Measurements from ENCODE around the gene ANO9.

ANO9 gene

DNA sequence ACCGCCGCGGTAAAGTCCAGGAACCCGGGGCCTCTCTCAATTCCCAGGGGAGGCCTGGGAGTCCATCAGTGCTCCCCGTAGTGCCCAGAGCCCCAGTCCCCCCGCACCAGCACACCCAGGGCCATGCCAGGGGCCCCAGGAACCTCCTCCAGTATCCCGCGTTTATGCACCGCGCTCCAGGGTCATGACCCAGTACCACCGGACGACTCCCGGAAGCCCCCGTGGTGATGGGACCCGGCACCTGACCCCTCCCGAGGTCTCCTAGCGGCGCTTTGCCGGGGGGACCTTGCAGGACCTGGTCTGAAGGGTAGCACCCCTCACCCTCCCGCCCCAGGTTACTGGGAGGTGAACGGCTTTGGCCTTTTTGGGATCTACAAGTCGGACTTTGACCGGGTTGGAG lies 61.3 kb downstream of the ANO9 start:
- DNase-seq, result no peak

- DNase-seq, result no peak
Observed at GRCh38 chr11:380095-380480, 61.7 kb downstream of the ANO9 start.

DNA sequence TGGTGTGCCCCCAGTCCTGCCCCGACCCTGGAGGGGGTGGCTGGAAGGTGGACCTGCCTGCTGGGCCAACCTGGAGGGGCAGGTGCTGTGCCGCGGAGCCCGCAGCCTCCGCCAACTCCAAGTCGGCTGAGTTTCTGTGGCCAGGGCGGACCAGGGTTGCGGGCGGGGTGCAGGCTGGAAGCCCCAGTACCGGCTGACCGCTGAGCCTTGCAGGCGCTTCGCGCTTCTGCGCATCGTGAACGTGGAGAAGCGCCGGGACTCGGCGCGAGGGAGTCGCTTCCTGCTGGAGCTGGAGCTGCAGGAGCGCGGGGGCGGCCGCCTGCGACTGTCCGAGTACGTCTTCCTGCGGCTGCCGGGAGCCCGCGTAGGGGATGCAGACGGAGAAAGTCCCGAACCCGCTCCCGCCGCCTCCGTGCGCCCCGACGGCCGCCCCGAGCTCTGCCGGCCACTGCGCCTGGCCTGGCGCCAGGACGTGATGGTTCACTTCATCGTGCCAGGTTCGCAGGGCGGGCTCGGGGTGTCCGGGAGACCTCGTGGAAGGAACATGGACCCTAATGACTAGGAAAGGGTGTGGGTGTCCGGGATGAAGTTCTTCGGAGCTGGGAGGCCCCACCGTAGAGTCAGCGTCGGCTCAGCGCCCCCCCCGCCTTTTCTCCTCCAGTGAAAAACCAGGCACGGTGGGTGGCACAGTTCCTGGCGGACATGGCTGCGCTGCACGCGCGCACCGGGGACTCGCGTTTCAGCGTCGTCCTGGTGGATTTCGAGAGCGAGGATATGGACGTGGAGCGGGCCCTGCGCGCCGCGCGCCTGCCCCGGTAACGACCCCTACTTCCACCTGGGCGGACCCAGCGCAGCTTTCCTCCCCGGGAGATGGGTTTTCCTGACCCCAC lies 62.4 kb downstream of the ANO9 start:
- DNase-seq, result no peak

GRCh38 chr11:377883-378500 lies 63.8 kb downstream of the ANO9 start:
- no peak for DNase-seq

DNA sequence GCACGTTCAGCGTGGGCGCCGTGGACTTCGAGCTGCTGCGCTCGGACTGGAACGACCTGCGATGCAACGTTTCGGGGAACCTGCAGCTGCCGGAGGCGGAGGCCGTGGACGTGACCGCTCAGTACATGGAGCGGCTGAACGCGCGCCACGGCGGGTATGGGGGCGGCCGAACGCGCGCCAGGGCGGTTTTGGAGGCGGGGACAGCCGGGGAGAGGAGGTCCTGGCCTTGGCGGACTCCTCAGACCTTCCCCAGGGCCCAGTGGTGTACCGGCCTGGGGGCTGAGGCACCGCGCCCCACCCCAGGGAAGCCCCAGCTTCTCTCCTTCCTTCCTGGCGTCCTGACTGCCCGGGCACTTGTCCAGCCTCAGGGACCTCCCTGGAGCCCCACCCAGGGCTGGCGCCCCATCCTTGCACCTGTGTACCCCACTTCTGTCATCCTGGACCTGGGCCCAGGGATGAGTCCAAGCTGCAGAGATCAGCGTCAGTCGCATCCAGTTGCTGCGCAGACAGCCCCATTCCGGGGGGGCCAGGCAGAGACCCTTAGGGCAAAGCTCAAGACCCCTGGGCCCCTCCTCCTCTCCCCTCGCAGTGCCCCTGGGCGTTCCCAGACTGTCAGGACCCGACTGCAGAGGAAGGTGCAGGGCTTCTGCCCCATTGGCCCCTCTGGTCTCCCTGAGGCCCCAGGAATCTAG lies 64.5 kb downstream of the ANO9 start:
- no peak for DNase-seq

GRCh38 chr11:376531-377173 lies 65.2 kb downstream of the ANO9 start:
- no peak for DNase-seq

- DNase-seq, result no peak
Observed at GRCh38 chr11:375065-376025, 66.5 kb downstream of the ANO9 start.

GRCh38 chr11:373716-374551 lies 67.9 kb downstream of the ANO9 start:
- DNase-seq, result no peak

DNA sequence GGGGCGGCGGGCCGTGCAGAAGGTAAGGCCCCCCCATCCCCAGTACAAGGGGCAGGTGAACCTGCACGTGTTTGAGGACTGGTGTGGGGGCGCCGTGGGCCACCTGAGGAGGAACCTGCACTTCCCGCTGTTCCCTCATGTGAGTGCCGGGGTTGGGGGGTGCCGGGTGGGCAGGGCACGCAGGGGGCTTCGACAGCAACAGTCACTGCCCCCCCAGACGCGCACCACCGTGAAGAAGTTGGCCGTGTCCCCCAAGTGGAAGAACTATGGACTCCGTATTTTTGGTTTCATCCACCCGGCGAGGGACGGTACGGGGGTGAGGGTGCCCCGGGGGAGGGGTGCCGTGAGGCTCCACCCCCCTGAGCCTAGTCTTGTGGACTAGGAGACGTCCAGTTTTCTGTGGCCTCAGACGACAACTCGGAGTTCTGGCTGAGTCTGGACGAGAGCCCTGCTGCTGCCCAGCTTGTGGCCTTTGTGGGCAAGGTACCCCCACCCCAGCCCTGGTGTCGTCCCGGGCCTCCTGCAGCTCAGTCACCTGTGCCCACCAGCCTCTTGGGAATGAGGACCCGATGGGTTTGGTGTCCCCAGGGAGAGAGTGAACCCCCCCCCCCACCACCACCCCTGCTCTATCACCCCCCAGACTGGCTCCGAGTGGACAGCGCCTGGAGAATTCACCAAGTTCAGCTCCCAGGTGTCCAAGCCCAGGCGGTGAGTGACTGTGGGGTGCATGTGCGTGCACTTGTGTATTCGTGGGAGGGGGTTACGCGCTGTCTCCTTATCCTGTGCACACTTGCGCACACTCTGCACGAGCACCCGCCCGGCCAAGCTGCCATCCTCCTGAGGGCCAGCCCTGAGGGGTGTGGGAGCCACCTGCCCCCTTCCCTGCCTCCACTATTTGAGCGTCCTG lies 68.7 kb downstream of the ANO9 start:
- no peak for DNase-seq

- no peak for DNase-seq
Observed at GRCh38 chr11:371716-372590, 69.9 kb downstream of the ANO9 start.

DNA sequence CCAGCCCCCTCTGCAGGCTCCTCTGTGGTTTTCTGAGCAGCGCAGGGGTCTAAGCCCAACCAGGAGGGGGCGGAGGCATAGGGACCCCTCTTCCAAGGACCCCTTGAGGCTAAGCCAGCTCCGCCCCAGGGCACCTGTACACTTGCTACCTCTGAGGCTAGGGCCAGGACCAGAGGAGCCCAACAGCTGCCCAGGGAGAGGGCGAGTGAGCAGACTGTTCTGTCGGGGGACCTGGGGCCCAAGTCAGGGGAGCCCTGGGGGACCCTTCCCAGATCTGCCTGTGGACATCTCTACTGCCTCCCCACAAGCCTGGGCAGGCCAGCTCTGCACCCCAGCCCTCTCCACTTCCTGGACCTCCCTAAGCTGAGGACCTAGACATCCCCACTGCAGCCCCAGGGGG lies 70.8 kb downstream of the ANO9 start:
- DNase-seq, result no peak

DNA sequence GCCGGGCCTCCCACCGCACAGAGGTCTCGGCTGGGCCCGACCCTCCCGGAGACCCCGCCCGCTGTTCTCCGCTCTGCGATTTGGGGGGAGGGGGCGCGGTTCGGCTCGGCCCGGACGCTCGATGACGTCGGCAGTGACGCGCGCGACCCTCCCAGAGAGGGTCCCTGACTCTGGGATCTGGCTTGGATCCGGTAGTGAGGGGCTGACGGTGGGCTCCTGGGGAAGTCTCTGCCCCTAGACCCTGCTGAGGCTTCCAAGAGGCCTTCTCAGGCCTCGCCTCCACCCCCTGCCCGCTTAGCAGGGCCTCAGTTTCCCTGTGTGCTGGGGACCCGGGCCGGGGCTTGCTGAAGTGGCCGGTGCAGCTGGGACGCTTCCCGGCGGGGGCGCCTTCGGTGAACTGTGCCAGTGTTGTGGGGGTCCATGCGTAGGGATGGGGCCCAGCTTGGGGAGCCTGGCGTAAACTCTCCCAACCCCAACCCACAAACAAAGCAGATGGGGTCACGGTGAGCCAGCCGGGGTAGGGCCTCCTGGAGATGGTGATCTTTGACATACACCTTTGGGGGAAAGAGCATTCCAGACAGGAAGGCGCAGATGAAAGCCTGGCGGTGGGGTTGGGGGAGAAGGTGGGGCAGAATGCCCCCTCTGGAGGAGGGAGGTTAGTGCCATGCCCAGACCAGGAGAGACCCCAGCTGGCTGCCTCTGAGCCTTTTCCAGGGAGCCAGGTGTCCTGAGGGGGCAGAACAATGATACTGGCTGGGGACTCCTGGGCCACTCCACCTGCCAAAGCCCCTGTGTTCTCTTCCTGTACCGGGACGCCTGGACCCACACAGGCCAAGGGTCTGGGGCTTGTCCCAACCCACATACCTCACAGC lies 71.5 kb downstream of the ANO9 start:
- no peak for DNase-seq

- no peak for DNase-seq
Observed at GRCh38 chr11:369336-370018, 72.3 kb downstream of the ANO9 start, which contains the start of gene B4GALNT4. Gene B4GALNT4 (plus strand): TSS chr11:369499. CDS start chr11:369804, 305 bp downstream.

GRCh38 chr11:368414-369335 lies 73.1 kb downstream of the ANO9 start:
- DNase-seq, result no peak

DNA sequence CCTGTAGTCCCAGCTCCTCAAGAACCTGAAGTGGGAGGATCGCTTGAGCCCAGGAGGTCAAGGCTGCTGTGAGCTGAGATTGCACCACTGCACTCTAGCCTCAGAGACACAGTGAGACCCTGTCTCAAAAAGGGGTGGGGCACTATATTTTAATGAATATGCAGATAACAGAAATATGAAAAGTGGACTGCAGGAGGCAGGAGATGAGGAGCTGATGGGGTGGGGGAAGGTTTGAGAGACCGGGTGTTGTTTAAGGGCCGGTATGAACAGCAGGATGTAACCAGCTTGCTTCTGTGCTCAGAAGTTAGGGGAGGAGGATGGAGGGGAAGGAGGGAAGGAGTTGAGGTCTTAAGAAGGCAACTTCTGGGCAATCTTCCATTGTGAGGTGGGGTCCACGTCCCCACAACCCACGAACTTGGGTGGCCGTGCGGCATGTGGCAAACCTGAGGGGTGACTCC lies 73.8 kb downstream of the ANO9 start:
- DNase-seq, result no peak
